ENCODE results near the gene VRK1.

DNA sequence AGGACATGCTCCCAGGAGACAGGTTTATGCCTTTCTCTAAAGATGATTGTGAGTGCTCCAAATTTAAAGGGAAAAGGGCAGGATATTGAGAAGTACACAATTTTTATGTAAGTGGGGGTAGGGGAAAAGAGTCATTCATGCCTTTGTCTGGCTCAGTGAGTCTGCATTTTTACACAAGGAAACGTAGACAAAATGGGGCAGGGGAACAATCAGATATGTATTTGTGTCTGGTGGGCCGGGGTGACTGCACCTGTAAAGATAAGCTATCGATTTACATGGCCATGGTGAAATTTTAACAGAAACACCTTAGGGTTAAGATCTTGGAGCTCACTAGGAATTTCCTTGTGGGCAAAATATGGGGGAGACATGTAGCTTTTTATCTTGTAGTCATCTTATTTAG is 123.6 kb downstream of the VRK1 start:
- TF ChIP-seq, protein P1, sequence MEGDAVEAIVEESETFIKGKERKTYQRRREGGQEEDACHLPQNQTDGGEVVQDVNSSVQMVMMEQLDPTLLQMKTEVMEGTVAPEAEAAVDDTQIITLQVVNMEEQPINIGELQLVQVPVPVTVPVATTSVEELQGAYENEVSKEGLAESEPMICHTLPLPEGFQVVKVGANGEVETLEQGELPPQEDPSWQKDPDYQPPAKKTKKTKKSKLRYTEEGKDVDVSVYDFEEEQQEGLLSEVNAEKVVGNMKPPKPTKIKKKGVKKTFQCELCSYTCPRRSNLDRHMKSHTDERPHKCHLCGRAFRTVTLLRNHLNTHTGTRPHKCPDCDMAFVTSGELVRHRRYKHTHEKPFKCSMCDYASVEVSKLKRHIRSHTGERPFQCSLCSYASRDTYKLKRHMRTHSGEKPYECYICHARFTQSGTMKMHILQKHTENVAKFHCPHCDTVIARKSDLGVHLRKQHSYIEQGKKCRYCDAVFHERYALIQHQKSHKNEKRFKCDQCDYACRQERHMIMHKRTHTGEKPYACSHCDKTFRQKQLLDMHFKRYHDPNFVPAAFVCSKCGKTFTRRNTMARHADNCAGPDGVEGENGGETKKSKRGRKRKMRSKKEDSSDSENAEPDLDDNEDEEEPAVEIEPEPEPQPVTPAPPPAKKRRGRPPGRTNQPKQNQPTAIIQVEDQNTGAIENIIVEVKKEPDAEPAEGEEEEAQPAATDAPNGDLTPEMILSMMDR (IDR thresholded peaks at IDR 0.05), result no peak
- no peak for TF ChIP-seq EP300 (IDR thresholded peaks at IDR 0.05)

Measured in ovary (tissue), 3 donors.